BLaER1 treated with 17β-estradiol and CSF1 and Interleukin-3, amounts not matched to agents 10 nM and 100 nM (cell line): Measurements from ENCODE around the gene GPR101.
A peak's percentile ranks its signal among the peaks of the same experiment; 100 is the strongest.
"Not testable (repeated sequence)": the region's sequence is repeated elsewhere in the genome, so short reads cannot be mapped to it uniquely, and the experiment has no call there.

Experiments used
- H3K27ac ChIP-seq, 11 experiments: shearing (Covaris generic); formaldehyde crosslinking; 2 replicates each; pipeline ENCODE4 v1.8.1; 2022
- H3K27me3 ChIP-seq, 11 experiments: shearing (Covaris generic); formaldehyde crosslinking; 2 replicates each; pipeline ENCODE4 v1.8.1; 2022
- H3K36me3 ChIP-seq, 11 experiments: shearing (Covaris generic); formaldehyde crosslinking; 2 replicates each; pipeline ENCODE4 v1.8.1; 2022
- H3K4me1 ChIP-seq, 10 experiments: shearing (Covaris generic); formaldehyde crosslinking; 2 replicates each; pipeline ENCODE4 v1.8.1; 2022
- H3K4me2 ChIP-seq, 11 experiments: shearing (Covaris generic); formaldehyde crosslinking; 2 replicates each; pipeline ENCODE4 v1.8.1; 2022
- H3K4me3 ChIP-seq, 10 experiments: shearing (Covaris generic); formaldehyde crosslinking; 2 replicates each; pipeline ENCODE4 v1.8.1; 2022
- H3K9ac ChIP-seq, 11 experiments: shearing (Covaris generic); formaldehyde crosslinking; 2 replicates each; pipeline ENCODE4 v1.8.1; 2022
- H3K9me3 ChIP-seq, 11 experiments: shearing (Covaris generic); formaldehyde crosslinking; replicated peaks in 1 of 11; 2 replicates each; pipeline ENCODE4 v1.8.1; 2022
- H4K20me1 ChIP-seq, 11 experiments: shearing (Covaris generic); formaldehyde crosslinking; 2 replicates each; pipeline ENCODE4 v1.8.1; 2022
- Cebpa-rat ChIP-seq, 11 experiments: shearing (Covaris generic); IDR thresholded peaks; 2 replicates each; pipeline ENCODE4 v1.8.1; 2022

Gene GPR101

GRCh38 chrX:137031517-137032340 lies 2.1 kb downstream of the GPR101 start:
- no peak for TF ChIP-seq Cebpa-rat (IDR thresholded peaks at IDR 0.05)
- H3K9ac ChIP-seq, result no peak overlapping the region
- H3K27ac ChIP-seq, result no peak overlapping the region
- no peak overlapping the region for H3K4me3 ChIP-seq
- H3K27me3 ChIP-seq, result peaks cover 66 to 100% (median 91%) of the 10 kb centered on the region in 11 experiments
- peaks cover 26 to 41% (median 36%) of the 10 kb centered on the region in 11 experiments; a peak in 21 of 22 replicates for H3K9me3 ChIP-seq
- peaks cover 0 to 5% (median 0%) of the 10 kb centered on the region in 11 experiments; a peak in 2 of 22 replicates for H4K20me1 ChIP-seq
- no peaks in the 10 kb centered on the region for H3K4me1 ChIP-seq
- H3K36me3 ChIP-seq, result no peaks in the 10 kb centered on the region
- H3K4me2 ChIP-seq, result no peak overlapping the region

GRCh38 chrX:137031039-137031438 lies 2.8 kb downstream of the GPR101 start:
- no peak overlapping the region for H3K4me3 ChIP-seq
- H3K36me3 ChIP-seq, result no peaks in the 10 kb centered on the region
- TF ChIP-seq Cebpa-rat (IDR thresholded peaks at IDR 0.05), result no peak
- peaks cover 26 to 41% (median 36%) of the 10 kb centered on the region in 11 experiments; a peak in 21 of 22 replicates for H3K9me3 ChIP-seq
- H3K4me1 ChIP-seq, result no peaks in the 10 kb centered on the region
- H4K20me1 ChIP-seq, result peaks cover 0 to 5% (median 0%) of the 10 kb centered on the region in 11 experiments; a peak in 2 of 22 replicates
- peaks cover 66 to 100% (median 91%) of the 10 kb centered on the region in 11 experiments for H3K27me3 ChIP-seq
- H3K4me2 ChIP-seq, result no peak overlapping the region
- no peak overlapping the region for H3K27ac ChIP-seq
- H3K9ac ChIP-seq, result no peak overlapping the region

GRCh38 chrX:137028699-137029098 lies 5.1 kb downstream of the GPR101 start:
- Histone ChIP-seq H3K36me3 (no peaks in the 10 kb centered on the region), H3K4me3 (no peak overlapping the region), H3K27me3 (peaks cover 65 to 100% (median 91%) of the 10 kb centered on the region in 11 experiments), H3K4me1 (no peaks in the 10 kb centered on the region), H4K20me1 (peaks cover 0 to 5% (median 0%) of the 10 kb centered on the region in 11 experiments; a peak in 2 of 22 replicates), H3K9me3 (peaks cover 22 to 35% (median 32%) of the 10 kb centered on the region in 11 experiments; a peak in 21 of 22 replicates), H3K4me2 (no peak overlapping the region), H3K27ac (no peak overlapping the region), H3K9ac (no peak overlapping the region)
- peak in 1 of 11 experiments; percentile 29; a peak in 3 of 22 replicates for TF ChIP-seq Cebpa-rat (IDR thresholded peaks at IDR 0.05)

GRCh38 chrX:137025930-137026329 lies 7.9 kb downstream of the GPR101 start:
- TF ChIP-seq Cebpa-rat (IDR thresholded peaks at IDR 0.05), result no peak
- H3K4me3 ChIP-seq, result no peak overlapping the region

GRCh38 chrX:137000236-137000635 lies 33.6 kb downstream of the GPR101 start:
- H3K27ac ChIP-seq, H3K4me2 ChIP-seq, H3K4me1 ChIP-seq, H4K20me1 ChIP-seq, H3K4me3 ChIP-seq, H3K9ac ChIP-seq, H3K36me3 ChIP-seq: not testable (repeated sequence)
- peaks cover 27 to 67% (median 55%) of the 10 kb centered on the region in 11 experiments; a peak in 21 of 22 replicates for H3K27me3 ChIP-seq
- H3K9me3 ChIP-seq, result peaks cover 8 to 29% (median 19%) of the 10 kb centered on the region in 11 experiments; a peak in 20 of 22 replicates

More at GRCh38 chrX:137025930-137026329, 7.9 kb downstream of the GPR101 start:
- Histone ChIP-seq H3K36me3 (no peaks in the 10 kb centered on the region), H3K27me3 (peaks cover 92 to 100% (median 100%) of the 10 kb centered on the region in 11 experiments), H4K20me1 (peaks cover 0 to 5% (median 0%) of the 10 kb centered on the region in 11 experiments; a peak in 2 of 22 replicates), H3K4me1 (no peaks in the 10 kb centered on the region), H3K9ac (no peak overlapping the region), H3K4me2 (no peak overlapping the region), H3K27ac (no peak overlapping the region), H3K9me3 (peaks cover 0 to 7% (median 4%) of the 10 kb centered on the region in 11 experiments; a peak in 8 of 22 replicates)

- Histone ChIP-seq H3K4me1 (no peaks in the 10 kb centered on the region), H4K20me1 (no peaks in the 10 kb centered on the region), H3K4me3 (no peak overlapping the region), H3K27ac (no peak overlapping the region), H3K27me3 (peaks cover 28 to 68% (median 55%) of the 10 kb centered on the region in 11 experiments), H3K9ac (no peak overlapping the region), H3K36me3 (no peaks in the 10 kb centered on the region), H3K4me2 (no peak overlapping the region), H3K9me3 (peaks cover 8 to 21% (median 15%) of the 10 kb centered on the region in 11 experiments; a peak in 19 of 22 replicates)
- TF ChIP-seq Cebpa-rat (IDR thresholded peaks at IDR 0.05), result no peak
Measured at GRCh38 chrX:136999024-136999423, 34.8 kb downstream of the GPR101 start.
